Activated CD8-positive, alpha-beta T cell treated with anti-CD3 and anti-CD28 coated beads for 36 hours (primary cell): Measurements from ENCODE around the gene CLEC4M. TPM values are rescaled to one million over a fixed set of nuclear protein-coding genes. Genes with fewer than 3 reads are reported as not detected.
"Not testable (repeated sequence)": the region's sequence is repeated elsewhere in the genome, so short reads cannot be mapped to it uniquely, and the experiment has no call there.

Experiments
- ATAC-seq: fragments of 200-7000 bp; cut with Tn5 transposase; one replicate; pipeline ENCODE4 v1.10.0; 2021; ENCODE audit warnings: mild to moderate bottlenecking, moderate library complexity
- CTCF ChIA-PET: fragments of 350-600 bp; sonication (Branson Sonifier 250); formaldehyde crosslinking; loops from one replicate; lab custom pipeline; 2021; ENCODE audit warnings: antibody characterized with exemption; lab: Charles Lee
- POLR2A ChIA-PET: fragments of 350-600 bp; sonication (Branson Sonifier 250); formaldehyde crosslinking; loops from one replicate; lab custom pipeline; 2021; ENCODE audit warnings: antibody characterized with exemption; lab: Charles Lee
- DNase-seq: peaks from one replicate; pipeline ENCODE4 v3.0.0-alpha.2; 2020
- H3K27ac Mint-ChIP-seq: one replicate; pipeline ENCODE4 v1.8.0; 2021; ENCODE audit warnings: mild to moderate bottlenecking, mixed read lengths
- H3K27me3 Mint-ChIP-seq: one replicate; pipeline ENCODE4 v1.8.0; 2021; ENCODE audit warnings: mixed read lengths
- H3K36me3 Mint-ChIP-seq: one replicate; pipeline ENCODE4 v1.8.0; 2021; ENCODE audit warnings: low read depth, mixed read lengths
- H3K4me1 Mint-ChIP-seq: one replicate; pipeline ENCODE4 v1.8.0; 2021; ENCODE audit warnings: low read depth, mixed read lengths
- H3K4me3 Mint-ChIP-seq: one replicate; pipeline ENCODE4 v1.8.0; 2021; ENCODE audit warnings: mild to moderate bottlenecking, moderate library complexity, mixed read lengths
- H3K9me3 Mint-ChIP-seq: one replicate; pipeline ENCODE4 v1.8.0; 2021; ENCODE audit warnings: mixed read lengths
- CTCF ChIP-seq: fragments of 200-600 bp; IDR thresholded peaks from one replicate; pipeline ENCODE4 v1.8.0; 2022; ENCODE audit warnings: antibody characterized with exemption, mild to moderate bottlenecking
- intact Hi-C: fragments of 100-400 bp; cut with micrococcal nuclease; formaldehyde crosslinking; loops from one replicate; pipeline ENCODE4 v1.10.0; 2022
- total RNA-seq, 2 experiments: library from RNA; stranded (reverse); gene quantifications; one replicate each; pipeline ENCODE4 v1.2.3, GENCODE V29; 2021

The CLEC4M gene
- total RNA-seq, 2 experiments from 2014 or later, result not detected

- Mint-ChIP-seq H3K4me3 (no peak overlapping the region), H3K4me1 (peaks cover 13% of the 10 kb centered on the region), H3K9me3 (peaks cover 5% of the 10 kb centered on the region), H3K27me3 (peaks cover 40% of the 10 kb centered on the region), H3K36me3 (peaks cover 4% of the 10 kb centered on the region), H3K27ac (no peak overlapping the region)
- intact Hi-C loops, result loop anchor here (10.0 kb wide), 1 partner anchor 441 kb away; no protein-coding TSS in a partner anchor
- ATAC-seq (no peak), DNase-seq (no peak)
- CTCF ChIA-PET, result interaction anchor here (1.2 to 1.4 kb wide), 3 partner anchors 125 to 238 kb away, joined by 4 to 5 read pairs (median 4); partner anchors contain the start of gene TRAPPC5
- POLR2A ChIA-PET, result interaction anchor here (0.8 kb wide), 1 partner anchor 19 kb away, joined by 3 read pairs; no protein-coding TSS in a partner anchor
- no peak for TF ChIP-seq CTCF
Observed at GRCh38 chr19:7806234-7806633, 43.2 kb downstream of the CLEC4M start.

GRCh38 chr19:7806876-7807275, 43.8 kb downstream of the CLEC4M start:
- CTCF ChIA-PET, result interaction anchor here (1.0 to 1.4 kb wide), 5 partner anchors 126 to 239 kb away, joined by 3 to 5 read pairs (median 4); partner anchors contain the start of gene TRAPPC5
- no peak for ATAC-seq
- peaks cover 13% of the 10 kb centered on the region for H3K4me1 Mint-ChIP-seq
- H3K27ac Mint-ChIP-seq, result no peak overlapping the region
- intact Hi-C loops, result loop anchor here (10.0 kb wide), 1 partner anchor 442 kb away; no protein-coding TSS in a partner anchor
- TF ChIP-seq CTCF, result no peak
- H3K4me3 Mint-ChIP-seq, result no peak overlapping the region
- POLR2A ChIA-PET, result interaction anchor here (0.8 to 1.0 kb wide), 3 partner anchors 19 to 115 kb away, joined by 3 read pairs; no protein-coding TSS in a partner anchor
- no peak for DNase-seq
- H3K36me3 Mint-ChIP-seq, result peaks cover 4% of the 10 kb centered on the region
- peaks cover 38% of the 10 kb centered on the region for H3K27me3 Mint-ChIP-seq
- peaks cover 5% of the 10 kb centered on the region for H3K9me3 Mint-ChIP-seq

GRCh38 chr19:7808108-7808507, 45.1 kb downstream of the CLEC4M start:
- H3K4me3 Mint-ChIP-seq, result no peak overlapping the region

GRCh38 chr19:7811989-7812388, 48.9 kb downstream of the CLEC4M start:
- Mint-ChIP-seq H3K27me3 (peaks cover 18% of the 10 kb centered on the region), H3K4me3 (no peak overlapping the region), H3K9me3 (peaks cover 14% of the 10 kb centered on the region), H3K4me1 (peaks cover 21% of the 10 kb centered on the region), H3K36me3 (peaks cover 5% of the 10 kb centered on the region), H3K27ac (no peak overlapping the region)
- intact Hi-C loops, result no loop called here
- no peak for ATAC-seq
- no peak for DNase-seq
- no peak for TF ChIP-seq CTCF
- ChIA-PET CTCF (interaction anchor here (1.3 to 2.3 kb wide), 3 partner anchors 13 to 131 kb away, joined by 3 to 10 read pairs (median 6); partner anchors contain the start of gene TRAPPC5), POLR2A (interaction anchor here (1.5 to 1.6 kb wide), 2 partner anchors 9 to 19 kb away, joined by 4 read pairs; no protein-coding TSS in a partner anchor)

More at GRCh38 chr19:7808108-7808507, 45.1 kb downstream of the CLEC4M start:
- intact Hi-C loops, result loop anchor here (10.0 kb wide), 1 partner anchor 443 kb away; no protein-coding TSS in a partner anchor
- H3K9me3 Mint-ChIP-seq, result peaks cover 5% of the 10 kb centered on the region
- H3K27ac Mint-ChIP-seq, result no peak overlapping the region
- TF ChIP-seq CTCF, result no peak
- no peak for DNase-seq
- peaks cover 27% of the 10 kb centered on the region for H3K27me3 Mint-ChIP-seq
- H3K36me3 Mint-ChIP-seq, result peaks cover 4% of the 10 kb centered on the region
- H3K4me1 Mint-ChIP-seq, result peaks cover 13% of the 10 kb centered on the region
- ChIA-PET CTCF (interaction anchor here (0.6 to 1.0 kb wide), 3 partner anchors 44 to 240 kb away, joined by 3 to 4 read pairs (median 3); partner anchors contain the start of gene TRAPPC5), POLR2A (interaction anchor here (0.9 to 1.0 kb wide), 2 partner anchors 37 to 116 kb away, joined by 3 read pairs; no protein-coding TSS in a partner anchor)
- ATAC-seq, result no peak

GRCh38 chr19:7815325-7815724, 52.3 kb downstream of the CLEC4M start:
- peaks cover 3% of the 10 kb centered on the region for H3K36me3 Mint-ChIP-seq
- H3K27me3 Mint-ChIP-seq, result peaks cover 26% of the 10 kb centered on the region
- H3K9me3 Mint-ChIP-seq, result peaks cover 19% of the 10 kb centered on the region
- peak; percentile 74 for ATAC-seq
- H3K4me1 Mint-ChIP-seq, result peaks cover 8% of the 10 kb centered on the region
- DNase-seq, result peak; percentile 47
- no peak overlapping the region for H3K27ac Mint-ChIP-seq
- TF ChIP-seq CTCF, result no peak
- H3K4me3 Mint-ChIP-seq, result no peak overlapping the region
- POLR2A ChIA-PET, result no interaction called here
- intact Hi-C loops, result no loop called here
- CTCF ChIA-PET, result no interaction called here

- POLR2A ChIA-PET, DNase-seq, H3K4me3 Mint-ChIP-seq, CTCF ChIA-PET, ATAC-seq, H3K36me3 Mint-ChIP-seq, H3K4me1 Mint-ChIP-seq, H3K27ac Mint-ChIP-seq, intact Hi-C loops: not testable (repeated sequence)
- Mint-ChIP-seq H3K27me3 (peaks cover 29% of the 10 kb centered on the region), H3K9me3 (peaks cover 16% of the 10 kb centered on the region)
Observed at GRCh38 chr19:7816040-7816439, 53.0 kb downstream of the CLEC4M start.
